ENCODE data around the gene GNAI3.

DNA sequence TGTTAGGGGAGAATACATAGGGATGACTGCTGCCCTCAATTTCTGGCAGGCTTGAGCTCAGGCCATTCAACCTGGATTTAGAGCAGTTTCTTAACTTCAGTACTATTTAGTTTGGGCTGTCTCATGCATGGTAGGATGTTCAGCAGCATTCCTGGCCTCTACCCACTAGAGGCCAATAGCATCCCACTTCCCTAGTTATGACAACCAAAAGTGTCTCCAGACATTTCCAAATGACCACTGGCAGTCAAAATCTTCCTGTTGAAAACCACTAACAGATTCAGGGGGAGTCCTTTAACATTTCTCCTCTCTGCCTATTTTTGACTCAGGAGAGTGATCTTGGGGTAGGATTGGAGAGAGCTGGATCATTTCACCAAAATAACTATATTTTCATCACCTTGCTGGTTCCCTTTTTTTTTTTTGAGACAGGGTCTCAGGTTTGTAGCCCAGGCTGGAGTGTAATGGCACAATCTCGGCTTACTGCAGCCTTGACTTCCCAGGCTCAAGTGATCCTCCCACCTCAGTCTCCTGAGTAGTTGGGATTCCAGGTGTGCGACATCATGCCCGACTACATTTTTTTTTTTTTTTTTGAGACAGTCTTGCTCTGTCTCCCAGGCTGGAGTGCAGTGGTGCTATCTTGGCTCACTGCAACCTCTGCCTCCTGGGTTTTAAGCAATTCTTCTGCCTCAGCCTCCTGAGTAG, 62.3 kb downstream of the GNAI3 start:
- TF ChIP-seq EZH2 (IDR thresholded peaks at IDR 0.05; ENCODE audit: insufficient read depth, poor library complexity, severe bottlenecking) (no peak), EZH2phosphoT487 (IDR thresholded peaks at IDR 0.05; ENCODE audit: insufficient read depth, low read depth) (no peak)

Data from GM23248 (cell line).